HL-60 (cell line): ENCODE measurements around the gene PDE1C.

Experiments
- CTCF ChIP-seq: IDR thresholded peaks from one replicate; pipeline ENCODE4 v1.5.1; 2011; ENCODE audit warnings: low read length, control low read depth, inconsistent platforms; ENCODE audit not compliant: insufficient read depth
- GABPA ChIP-seq: IDR thresholded peaks from 2 replicates; pipeline ENCODE4 v1.6.1; 2012; ENCODE audit warnings: low read depth
- SPI1 ChIP-seq: IDR thresholded peaks from 2 replicates; pipeline ENCODE4 v1.6.1; 2012; ENCODE audit warnings: low read depth, mild to moderate bottlenecking, borderline replicate concordance

DNA sequence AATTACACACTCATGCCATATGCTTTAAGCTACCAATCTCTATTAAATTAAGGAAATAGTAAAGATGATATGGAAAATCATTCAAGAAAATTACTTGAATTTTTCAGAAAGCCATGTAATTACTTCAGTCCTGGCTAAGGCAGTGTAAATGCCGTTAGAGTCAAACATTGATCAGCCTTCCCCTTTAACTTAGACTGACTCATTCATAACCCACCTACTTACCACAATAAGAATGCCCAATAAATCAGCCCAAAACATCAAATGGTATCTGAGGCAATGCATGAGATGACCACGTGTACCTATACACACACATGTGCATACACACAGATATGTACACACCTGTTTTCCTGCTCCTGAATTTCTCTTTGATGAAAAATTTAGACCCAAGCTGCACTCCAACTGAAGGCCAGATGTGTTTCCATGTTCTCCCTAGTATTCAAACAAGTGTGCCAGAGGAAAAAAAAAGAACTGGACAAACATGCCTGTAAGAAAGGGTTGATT is 30.2 kb upstream of the PDE1C start:
- TF ChIP-seq CTCF (no peak), GABPA (no peak), SPI1 (no peak)
